AG04450 (cell line): ENCODE data around the gene BGN. TPM values are rescaled to one million over a fixed set of nuclear protein-coding genes. Genes with fewer than 3 reads are reported as not detected.

Experiments used
- CTCF ChIA-PET: fragments of 300-600, 350-600 bp; formaldehyde crosslinking; extraction: SDS; loops from one replicate; lab custom pipeline; 2022; ENCODE audit warnings: antibody characterized with exemption, inconsistent platforms; lab: Charles Lee
- POLR2A ChIA-PET: fragments of 350-600 bp; formaldehyde crosslinking; extraction: SDS; loops from one replicate; lab custom pipeline; 2021; ENCODE audit warnings: antibody characterized with exemption, inconsistent platforms; lab: Yijun Ruan, JAX
- DNase-seq: peaks from one replicate; pipeline ENCODE4 v3.0.0-alpha.2; 2011; ENCODE audit warnings: low read depth, low spot score
- H3K27ac ChIP-seq: one replicate; pipeline ENCODE4 v1.5.1; 2012; ENCODE audit warnings: low read depth, low read length, control low read depth
- H3K27me3 ChIP-seq: one replicate; pipeline ENCODE4 v1.6.0; 2012; ENCODE audit warnings: low read length; ENCODE audit not compliant: control insufficient read depth, insufficient read depth
- H3K4me3 ChIP-seq: 2 replicates; pipeline ENCODE4 v1.5.1; 2011; ENCODE audit warnings: mild to moderate bottlenecking, low read depth, low read length, control low read depth
- H3K9me3 ChIP-seq: 2 replicates; pipeline ENCODE4 v1.5.1; 2012; ENCODE audit warnings: low read length; ENCODE audit not compliant: control insufficient read depth, insufficient read depth
- polyA plus RNA-seq: library from polyadenylated mRNA; depleted of rRNA; stranded (reverse); fragments of >200 nt; gene quantifications from 2 replicates; pipeline ENCODE4 v1.2.3, GENCODE V29; 2011
- TF ChIP-seq, protein P1 (sequence below): IDR thresholded peaks from 2 replicates; pipeline ENCODE4 v1.5.1; 2011; ENCODE audit warnings: low read depth, low read length, control low read depth, inconsistent platforms

Gene BGN
- polyA plus RNA-seq, 1 experiment, result 97.2 TPM

DNA sequence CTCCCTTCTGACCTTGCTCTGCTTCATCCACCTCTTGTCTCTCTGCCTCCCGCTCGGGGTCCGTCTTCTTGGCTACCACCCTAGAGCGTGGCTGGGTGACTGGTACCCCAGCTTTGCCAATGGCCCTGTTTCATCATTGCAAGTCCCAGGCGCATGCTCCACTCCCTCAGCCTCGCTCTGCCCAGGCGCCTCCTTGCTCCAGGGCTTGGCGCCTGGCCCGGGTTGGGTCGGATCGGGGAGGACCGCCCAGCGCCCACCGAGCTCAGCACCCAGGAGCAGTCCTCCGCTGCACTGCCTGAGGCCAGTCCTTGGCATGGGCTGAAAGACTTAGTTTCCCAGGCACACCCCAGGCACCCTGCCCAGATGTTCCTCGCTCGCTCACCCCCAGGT, 577 bp downstream of the BGN start:
- H3K27ac ChIP-seq, result no peak overlapping the region

DNA sequence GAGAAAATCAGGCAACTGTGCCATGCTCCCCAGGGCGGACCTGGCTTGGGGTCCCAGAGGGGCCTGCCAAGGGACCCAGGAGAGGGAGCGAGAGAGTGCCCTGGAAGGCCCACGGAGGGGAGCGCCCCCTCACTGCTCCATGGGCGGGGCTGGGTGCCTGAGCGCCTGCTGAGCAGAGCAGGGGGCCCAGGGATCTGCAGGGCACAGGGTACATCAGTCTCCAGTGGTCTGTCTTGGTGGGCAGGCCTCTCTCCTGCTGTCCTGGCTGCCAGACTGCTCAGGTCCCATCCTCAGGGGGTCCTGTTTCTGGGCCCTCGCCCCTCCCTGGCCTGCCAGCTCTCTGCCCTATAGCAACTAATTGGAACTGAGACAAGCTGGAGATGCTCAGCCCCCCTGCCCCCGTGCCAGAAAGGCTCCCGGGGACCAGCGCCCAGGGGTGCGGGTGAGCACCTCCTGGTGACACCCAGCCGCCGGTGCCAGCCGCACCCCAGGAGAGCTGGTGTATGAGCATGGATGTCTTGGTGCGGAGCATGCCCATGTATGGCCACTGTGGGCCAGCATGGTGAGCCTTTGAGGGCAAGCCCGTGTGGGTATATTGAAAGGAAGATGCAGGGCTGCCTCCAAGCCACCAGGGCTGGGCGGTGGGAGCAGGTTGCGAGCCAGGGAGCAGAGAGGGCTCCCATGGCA, 1.3 kb downstream of the BGN start:
- no peaks in the 10 kb centered on the region for H3K9me3 ChIP-seq
- no peak for DNase-seq
- no peaks in the 10 kb centered on the region for H3K27me3 ChIP-seq
- peak overlapping the region; percentile 73 for H3K4me3 ChIP-seq
- POLR2A ChIA-PET, result interaction anchor here (0.8 to 1.3 kb wide), 2 partner anchors 23 to 25 kb away, joined by 3 read pairs; no protein-coding TSS in a partner anchor
- no peak overlapping the region for H3K27ac ChIP-seq
- TF ChIP-seq, protein P1, sequence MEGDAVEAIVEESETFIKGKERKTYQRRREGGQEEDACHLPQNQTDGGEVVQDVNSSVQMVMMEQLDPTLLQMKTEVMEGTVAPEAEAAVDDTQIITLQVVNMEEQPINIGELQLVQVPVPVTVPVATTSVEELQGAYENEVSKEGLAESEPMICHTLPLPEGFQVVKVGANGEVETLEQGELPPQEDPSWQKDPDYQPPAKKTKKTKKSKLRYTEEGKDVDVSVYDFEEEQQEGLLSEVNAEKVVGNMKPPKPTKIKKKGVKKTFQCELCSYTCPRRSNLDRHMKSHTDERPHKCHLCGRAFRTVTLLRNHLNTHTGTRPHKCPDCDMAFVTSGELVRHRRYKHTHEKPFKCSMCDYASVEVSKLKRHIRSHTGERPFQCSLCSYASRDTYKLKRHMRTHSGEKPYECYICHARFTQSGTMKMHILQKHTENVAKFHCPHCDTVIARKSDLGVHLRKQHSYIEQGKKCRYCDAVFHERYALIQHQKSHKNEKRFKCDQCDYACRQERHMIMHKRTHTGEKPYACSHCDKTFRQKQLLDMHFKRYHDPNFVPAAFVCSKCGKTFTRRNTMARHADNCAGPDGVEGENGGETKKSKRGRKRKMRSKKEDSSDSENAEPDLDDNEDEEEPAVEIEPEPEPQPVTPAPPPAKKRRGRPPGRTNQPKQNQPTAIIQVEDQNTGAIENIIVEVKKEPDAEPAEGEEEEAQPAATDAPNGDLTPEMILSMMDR, result no peak
- CTCF ChIA-PET, result interaction anchor here (0.7 to 4.8 kb wide), 5 partner anchors 11 to 554 kb away, joined by 3 to 46 read pairs (median 5); partner anchors contain the start of gene HAUS7

More for the DNA sequence above, 577 bp downstream of the BGN start:
- Histone ChIP-seq H3K9me3 (no peaks in the 10 kb centered on the region), H3K27me3 (no peaks in the 10 kb centered on the region), H3K4me3 (peak overlapping the region; percentile 73)
- TF ChIP-seq, protein P1, result no peak
- CTCF ChIA-PET, result interaction anchor here (0.6 to 4.8 kb wide), 7 partner anchors 11 to 554 kb away, joined by 3 to 46 read pairs (median 5); partner anchors contain the start of gene HAUS7
- POLR2A ChIA-PET, result interaction anchor here (0.8 to 1.3 kb wide), 2 partner anchors 22 to 25 kb away, joined by 3 read pairs; no protein-coding TSS in a partner anchor
- no peak for DNase-seq

DNA sequence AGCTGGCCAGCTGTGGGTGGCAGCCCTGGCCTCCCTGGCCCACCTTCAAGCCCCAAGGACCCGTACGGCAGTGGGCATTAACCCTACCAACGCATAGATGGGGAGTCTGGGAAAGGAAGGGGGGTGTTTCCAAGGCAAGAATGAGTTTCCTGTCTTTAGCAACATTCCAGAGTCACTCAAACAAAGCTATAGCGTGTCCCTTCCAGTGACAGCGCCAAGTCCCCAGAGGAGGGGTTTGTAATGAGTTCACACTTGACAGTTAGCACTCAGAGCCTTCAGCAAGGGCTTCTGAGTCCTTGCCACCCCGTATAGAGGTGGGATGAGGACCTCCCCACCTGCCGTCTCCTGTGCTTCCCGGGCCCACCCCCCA, 1.8 kb downstream of the BGN start:
- Histone ChIP-seq H3K9me3 (no peaks in the 10 kb centered on the region), H3K27ac (no peak overlapping the region), H3K27me3 (no peaks in the 10 kb centered on the region), H3K4me3 (peak overlapping the region; percentile 73)
- ChIA-PET POLR2A (no interaction called here), CTCF (interaction anchor here (4.4 to 4.8 kb wide), 2 partner anchors 10 to 24 kb away, joined by 21 to 46 read pairs; partner anchors contain the start of gene HAUS7)
- TF ChIP-seq, protein P1, result no peak
- no peak for DNase-seq

DNA sequence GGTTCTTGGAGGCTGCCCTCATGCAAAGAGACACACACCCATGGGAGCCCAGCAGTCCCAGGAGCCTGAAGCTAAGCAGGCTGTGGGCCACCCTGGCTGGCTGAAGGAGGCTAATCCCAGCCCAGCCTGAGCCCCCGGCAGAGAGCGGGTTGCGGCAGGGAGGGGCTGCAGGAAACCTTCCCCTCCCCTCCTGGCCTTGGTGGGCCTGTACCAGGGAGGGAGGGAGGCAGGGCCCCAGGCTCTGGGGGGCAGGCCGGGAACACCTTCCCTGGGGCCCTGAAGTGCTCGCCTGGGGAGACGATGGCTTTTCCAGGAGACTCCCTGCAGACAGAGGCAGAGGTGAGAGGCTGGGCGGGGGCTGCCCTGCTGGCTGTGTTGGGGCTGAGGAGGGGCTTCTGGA, 3.7 kb downstream of the BGN start:
- TF ChIP-seq, protein P1, result no peak
- CTCF ChIA-PET, result interaction anchor here (1.0 to 4.8 kb wide), 3 partner anchors 8 to 37 kb away, joined by 3 to 46 read pairs (median 21); partner anchors contain the start of gene HAUS7
- no peaks in the 10 kb centered on the region for H3K27me3 ChIP-seq
- no peak overlapping the region for H3K27ac ChIP-seq
- POLR2A ChIA-PET, result no interaction called here
- H3K4me3 ChIP-seq, result no peak overlapping the region
- DNase-seq, result no peak
- H3K9me3 ChIP-seq, result no peaks in the 10 kb centered on the region

DNA sequence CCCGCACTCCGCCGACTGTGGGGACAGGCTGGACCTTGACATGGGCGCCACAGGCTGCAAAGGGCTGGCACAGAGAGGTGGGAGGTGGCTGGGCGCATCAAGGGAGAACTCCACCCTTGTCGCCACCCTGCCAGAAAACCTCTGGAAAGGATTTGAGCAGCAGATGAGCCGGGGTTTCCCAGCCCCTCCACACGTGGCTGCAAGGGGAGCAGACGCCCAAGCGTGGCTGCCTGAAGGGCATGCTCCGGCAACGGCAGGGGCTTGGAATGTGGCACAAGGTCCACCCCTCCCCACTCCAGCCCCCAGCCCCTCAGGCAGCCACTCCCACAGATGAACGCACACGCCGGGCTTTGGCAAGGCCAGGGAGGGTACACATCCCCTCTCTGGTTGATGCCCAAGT, 4.6 kb downstream of the BGN start:
- H3K27ac ChIP-seq, result no peak overlapping the region
- TF ChIP-seq, protein P1, result no peak
- CTCF ChIA-PET, result no interaction called here
- H3K27me3 ChIP-seq, result no peaks in the 10 kb centered on the region
- H3K9me3 ChIP-seq, result no peaks in the 10 kb centered on the region
- DNase-seq, result no peak
- no peak overlapping the region for H3K4me3 ChIP-seq
- POLR2A ChIA-PET, result no interaction called here
